IMR-90 (cell line): Measurements from ENCODE around the gene CMSS1. TPM values are rescaled to one million over a fixed set of nuclear protein-coding genes. Genes with fewer than 3 reads are reported as not detected.

Experiments
- ATAC-seq: fragments of 200-7000 bp; cut with Tn5 transposase; 2 replicates; pipeline ENCODE4 v1.9.1; 2020; ENCODE audit warnings: low read depth, mild to moderate bottlenecking, moderate library complexity
- BruUV-seq: library from RNA; stranded (reverse); fragments of 400-500 nt; replicated peaks from 2 replicates; lab custom pipeline; 2021; lab: Mats Ljungman, UMichigan
- CTCF ChIA-PET: fragments of 300-600 bp; formaldehyde crosslinking; extraction: SDS; loops from one replicate; lab custom pipeline; 2021; ENCODE audit warnings: antibody characterized with exemption; lab: Yijun Ruan, JAX
- POLR2A ChIA-PET: fragments of 300-600 bp; sonication (Branson Sonifier 250); formaldehyde crosslinking; loops from one replicate; lab custom pipeline; 2022; ENCODE audit warnings: antibody characterized with exemption; ENCODE audit not compliant: unreplicated experiment; lab: Charles Lee
- DNase-seq: peaks from one replicate; pipeline ENCODE4 v3.0.0; 2013
- H2AFZ ChIP-seq: replicated peaks from 2 replicates; pipeline ENCODE3; 2013; ENCODE audit warnings: low read length, mild to moderate bottlenecking; ENCODE audit not compliant: poor library complexity
- H2AK5ac ChIP-seq: 2 replicates; pipeline ENCODE4 v1.6.1; 2013; ENCODE audit warnings: low read depth, low read length, inconsistent platforms
- H2AK9ac ChIP-seq: replicated peaks from 2 replicates; pipeline ENCODE3; 2013; ENCODE audit warnings: mild to moderate bottlenecking, low read depth, low read length, moderate library complexity; ENCODE audit not compliant: poor library complexity
- H2BK120ac ChIP-seq: 2 replicates; pipeline ENCODE4 v1.6.1; 2013; ENCODE audit warnings: low read depth, low read length, inconsistent platforms
- H2BK15ac ChIP-seq: 3 replicates; pipeline ENCODE4 v1.6.1; 2013; ENCODE audit warnings: low read depth, low read length, inconsistent platforms
- H2BK20ac ChIP-seq: 2 replicates; pipeline ENCODE4 v1.6.1; 2013; ENCODE audit warnings: low read depth, mild to moderate bottlenecking, inconsistent platforms, low read length, moderate library complexity
- H2BK5ac ChIP-seq: 2 replicates; pipeline ENCODE4 v1.6.1; 2013; ENCODE audit warnings: mild to moderate bottlenecking, low read depth, low read length, inconsistent platforms; ENCODE audit not compliant: poor library complexity, severe bottlenecking
- H3K14ac ChIP-seq: replicated peaks from 2 replicates; pipeline ENCODE4 v1.6.1; 2013; ENCODE audit warnings: low read depth, low read length, inconsistent platforms
- H3K18ac ChIP-seq: 2 replicates; pipeline ENCODE4 v1.6.1; 2013; ENCODE audit warnings: low read depth, low read length, control low read depth
- H3K23ac ChIP-seq: 2 replicates; pipeline ENCODE4 v1.6.1; 2013; ENCODE audit warnings: low read depth, low read length, inconsistent platforms
- H3K27ac ChIP-seq: 2 replicates; pipeline ENCODE4 v1.5.1; 2013; ENCODE audit warnings: mild to moderate bottlenecking, control low read depth, low read length; ENCODE audit not compliant: insufficient read depth
- H3K27me3 ChIP-seq: 2 replicates; pipeline ENCODE4 v1.6.1; 2013; ENCODE audit warnings: low read length; ENCODE audit not compliant: control insufficient read depth, insufficient read depth
- H3K36me3 ChIP-seq: 2 replicates; pipeline ENCODE4 v1.6.1; 2013; ENCODE audit warnings: low read length, mixed read lengths; ENCODE audit not compliant: control insufficient read depth, insufficient read depth
- H3K4ac ChIP-seq: 2 replicates; pipeline ENCODE4 v1.6.1; 2013; ENCODE audit warnings: low read depth, low read length, inconsistent platforms
- H3K4me1 ChIP-seq: 2 replicates; pipeline ENCODE4 v1.6.1; 2013; ENCODE audit warnings: low read length, mixed read lengths; ENCODE audit not compliant: control insufficient read depth, insufficient read depth
- H3K4me2 ChIP-seq: 2 replicates; pipeline ENCODE4 v1.6.1; 2013; ENCODE audit warnings: low read depth, mild to moderate bottlenecking, control low read depth, low read length, moderate library complexity
- H3K4me3 ChIP-seq: 2 replicates; pipeline ENCODE4 v1.5.1; 2013; ENCODE audit warnings: low read depth, mild to moderate bottlenecking, control low read depth, low read length, moderate library complexity; ENCODE audit not compliant: insufficient read depth
- H3K56ac ChIP-seq: 2 replicates; pipeline ENCODE4 v1.6.1; 2013; ENCODE audit warnings: low read length, inconsistent platforms; ENCODE audit not compliant: insufficient read depth; ENCODE audit errors: extremely low read depth
- H3K79me1 ChIP-seq, 2 experiments: 2 replicates each; pipeline ENCODE4 v1.6.1; 2013; ENCODE audit warnings: low read length in 2 of 2, inconsistent platforms in 1 of 2, low read depth in 1 of 2
- H3K9ac ChIP-seq: 2 replicates; pipeline ENCODE4 v1.6.1; 2013; ENCODE audit warnings: low read depth, low read length, control low read depth
- H3K9me1 ChIP-seq: 2 replicates; pipeline ENCODE4 v1.6.1; 2013; ENCODE audit warnings: low read length, inconsistent platforms; ENCODE audit not compliant: insufficient read depth
- H3K9me3 ChIP-seq: 2 replicates; pipeline ENCODE4 v1.6.1; 2013; ENCODE audit warnings: low read length; ENCODE audit not compliant: control insufficient read depth, insufficient read depth
- H4K20me1 ChIP-seq: 2 replicates; pipeline ENCODE4 v1.6.1; 2013; ENCODE audit warnings: low read length, inconsistent platforms; ENCODE audit not compliant: insufficient read depth
- H4K5ac ChIP-seq: 2 replicates; pipeline ENCODE4 v1.6.1; 2013; ENCODE audit warnings: mild to moderate bottlenecking, low read depth, low read length, control low read depth
- H4K8ac ChIP-seq, 2 experiments: 2 replicates each; pipeline ENCODE4 v1.6.1; 2013; ENCODE audit warnings: low read depth in 2 of 2, low read length in 2 of 2, control low read depth in 1 of 2, inconsistent platforms in 1 of 2
- H4K91ac ChIP-seq: 2 replicates; pipeline ENCODE4 v1.6.1; 2013; ENCODE audit warnings: low read depth, low read length, inconsistent platforms; ENCODE audit not compliant: insufficient read depth
- CEBPB ChIP-seq: IDR thresholded peaks from 2 replicates; pipeline ENCODE4 v1.6.1; 2012; ENCODE audit warnings: low read depth, low read length, improper control_type of control experiment
- FOS ChIP-seq: fragments of 150-350 bp; IDR thresholded peaks from 2 replicates; pipeline ENCODE4 v1.6.1; 2016; ENCODE audit warnings: low read depth, low read length
- POLR2A ChIP-seq: IDR thresholded peaks from 2 replicates; pipeline ENCODE4 v1.6.1; 2012; ENCODE audit warnings: mild to moderate bottlenecking, low read depth, low read length
- RAD21 ChIP-seq: IDR thresholded peaks from 2 replicates; pipeline ENCODE4 v1.6.1; 2012; ENCODE audit warnings: low read length, improper control_type of control experiment
- WGBS, 2 experiments: methylation state at CpG; one replicate each; pipeline versions ENCODE4 v1.1.5 to v1.1.7; 2013; ENCODE audit warnings: missing lambda C conversion rate in 2 of 2; ENCODE audit not compliant: insufficient read length in 1 of 2; ENCODE audit errors: extremely low coverage in 2 of 2; 5-methylcytosine and 5-hydroxymethylcytosine counted together
- dilution Hi-C: fragments of 300-500 bp; cut with HindIII; formaldehyde crosslinking; loops from one replicate; pipeline ENCODE4 v1.14.3; 2018; ENCODE audit warnings: low sequenced_read_pairs; ENCODE audit not compliant: unreplicated experiment
- in situ Hi-C: fragments of 300-500 bp; cut with MboI; formaldehyde crosslinking; loops from 3 replicates; pipeline ENCODE4 v1.14.3; 2019; ENCODE audit warnings: low sequenced_read_pairs, inconsistent platforms, mixed read lengths
- intact Hi-C: fragments of 100-400 bp; cut with micrococcal nuclease; formaldehyde crosslinking; loops from 2 replicates; pipeline ENCODE4 v1.10.0; 2022
- polyA plus RNA-seq, 3 experiments: library from polyadenylated mRNA; depleted of rRNA; stranded (reverse); fragments of >200 nt; gene quantifications; 2 replicates each; pipeline ENCODE4 v1.2.3, GENCODE V29; 2012; ENCODE audit warnings: low replicate concordance in 1 of 3
- total RNA-seq: library from RNA; depleted of rRNA; stranded (reverse); fragments of >200 nt; gene quantifications from 2 replicates; pipeline ENCODE4 v1.2.3, GENCODE V29; 2012
- TF ChIP-seq, protein P1 (sequence below): fragments of 150-350 bp; IDR thresholded peaks from 2 replicates; pipeline ENCODE4 v1.6.1; 2017; ENCODE audit warnings: mild to moderate bottlenecking, antibody characterized with exemption, low read length, low read depth

CMSS1 gene
- total and polyA plus RNA-seq, 2 of the 4 experiments (the other 2 are of a cell fraction): 12.5 to 13.6 TPM

DNA sequence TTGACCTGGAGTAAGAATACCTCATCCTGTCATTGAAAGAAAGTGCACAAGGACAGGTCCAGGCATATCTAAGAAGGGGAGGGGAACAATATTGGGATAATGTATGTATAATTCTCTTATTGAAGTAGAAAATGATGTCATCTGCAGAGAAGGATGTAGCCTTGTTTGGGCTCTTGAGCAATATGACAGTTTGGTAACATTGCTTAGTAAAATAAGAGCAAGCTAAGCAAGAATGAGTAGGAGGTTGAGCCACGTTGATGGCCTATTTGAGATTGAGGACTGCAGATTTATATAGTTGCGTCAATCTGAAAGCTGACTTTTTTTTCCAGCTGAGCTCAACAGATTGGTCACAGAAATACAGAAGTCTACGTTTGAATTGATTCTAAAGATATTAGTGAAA, 151.5 kb downstream of the CMSS1 start:
- H3K9me3 ChIP-seq: no peaks in the 10 kb centered on the region
- H3K4me2 ChIP-seq: no peak overlapping the region
- in situ Hi-C loops (loop anchor here (25.0 kb wide), 1 partner anchor 93 kb away; no protein-coding TSS in a partner anchor), intact Hi-C loops (no loop called here), dilution Hi-C loops (no loop called here)
- ATAC-seq (no peak), DNase-seq (no peak)
- no TSS peak for BruUV-seq
- no peak overlapping the region for H3K18ac ChIP-seq
- H3K36me3 ChIP-seq: no peaks in the 10 kb centered on the region
- H2BK5ac ChIP-seq: no peak overlapping the region
- H2BK20ac ChIP-seq: no peak overlapping the region; the same call in 1 of the 2 replicates
- H3K9ac ChIP-seq: no peak overlapping the region
- no peak overlapping the region for H4K91ac ChIP-seq
- no peak overlapping the region for H3K27ac ChIP-seq
- POLR2A ChIA-PET: no interaction called here
- no peak for TF ChIP-seq RAD21
- TF ChIP-seq FOS: no peak
- no peak for TF ChIP-seq POLR2A
- peak; percentile 47; the same call in 1 of the 2 replicates for TF ChIP-seq CEBPB
- TF ChIP-seq, protein P1, sequence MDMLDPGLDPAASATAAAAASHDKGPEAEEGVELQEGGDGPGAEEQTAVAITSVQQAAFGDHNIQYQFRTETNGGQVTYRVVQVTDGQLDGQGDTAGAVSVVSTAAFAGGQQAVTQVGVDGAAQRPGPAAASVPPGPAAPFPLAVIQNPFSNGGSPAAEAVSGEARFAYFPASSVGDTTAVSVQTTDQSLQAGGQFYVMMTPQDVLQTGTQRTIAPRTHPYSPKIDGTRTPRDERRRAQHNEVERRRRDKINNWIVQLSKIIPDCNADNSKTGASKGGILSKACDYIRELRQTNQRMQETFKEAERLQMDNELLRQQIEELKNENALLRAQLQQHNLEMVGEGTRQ: no peak
- H3K79me1 ChIP-seq: peaks cover 7 to 12% of the 10 kb centered on the region in 2 experiments; a peak in 1 of 4 replicates
- WGBS, 2 experiments: 80% methylated on average over 2 of the region's 3 CpGs; no CpG with 5 or more reads in 1 of the 2 experiments
- H3K4ac ChIP-seq: no peak overlapping the region
- H3K14ac ChIP-seq: no peak overlapping the region
- no peak overlapping the region for H2BK15ac ChIP-seq
- H3K4me1 ChIP-seq: peaks cover 15% of the 10 kb centered on the region
- no peak overlapping the region for H2BK120ac ChIP-seq
- H3K27me3 ChIP-seq: no peaks in the 10 kb centered on the region
- H4K8ac ChIP-seq: no peak overlapping the region
- no peaks in the 10 kb centered on the region for H4K20me1 ChIP-seq
- H2AK5ac ChIP-seq: no peak overlapping the region
- no peak overlapping the region for H3K56ac ChIP-seq
- peaks cover 3% of the 10 kb centered on the region; the same call in 1 of the 2 replicates for H3K9me1 ChIP-seq
- no peak overlapping the region for H3K4me3 ChIP-seq
- H2AFZ ChIP-seq: no peak overlapping the region
- CTCF ChIA-PET: no interaction called here
- no peak overlapping the region for H2AK9ac ChIP-seq
- H4K5ac ChIP-seq: no peak overlapping the region
- H3K23ac ChIP-seq: no peak overlapping the region
